Effector memory CD8-positive, alpha-beta T cell (primary cell): ENCODE data around the gene CCR4.
A peak's percentile ranks its signal among the peaks of the same experiment; 100 is the strongest.
"Not testable (repeated sequence)": the region's sequence is repeated elsewhere in the genome, so short reads cannot be mapped to it uniquely, and the experiment has no call there.

Experiments
- ATAC-seq: fragments of 150-1000 bp; cut with Tn5 transposase; replicated peaks from 2 replicates; pipeline ENCODE4 v1.10.0; 2021; ENCODE audit warnings: mild to moderate bottlenecking, moderate library complexity
- DNase-seq, 3 experiments: peaks; one replicate each; pipeline ENCODE4 v3.0.0; 2021
- H3K27ac Mint-ChIP-seq, 2 donors: one replicate each; pipeline ENCODE4 v1.8.0; 2022; ENCODE audit warnings: mild to moderate bottlenecking in 2 of 2, mixed read lengths in 2 of 2, moderate library complexity in 2 of 2
- H3K27me3 Mint-ChIP-seq, 2 donors: one replicate each; pipeline ENCODE4 v1.8.0; 2022; ENCODE audit warnings: mixed read lengths in 2 of 2
- H3K36me3 Mint-ChIP-seq: one replicate; pipeline ENCODE4 v1.8.0; 2022; ENCODE audit warnings: mild to moderate bottlenecking, moderate library complexity, mixed read lengths; ENCODE audit not compliant: insufficient read depth
- H3K4me1 Mint-ChIP-seq, 2 donors: one replicate each; pipeline ENCODE4 v1.8.0; 2022; ENCODE audit warnings: low read depth in 2 of 2, mixed read lengths in 2 of 2
- H3K4me3 Mint-ChIP-seq, 2 donors: one replicate each; pipeline ENCODE4 v1.8.0; 2022; ENCODE audit warnings: mild to moderate bottlenecking in 2 of 2, mixed read lengths in 2 of 2, moderate library complexity in 2 of 2
- H3K9me3 Mint-ChIP-seq, 2 donors: one replicate each; pipeline ENCODE4 v1.8.0; 2022; ENCODE audit warnings: mixed read lengths in 2 of 2
- total RNA-seq, 9 experiments: gene quantifications; one replicate each; lab custom pipeline; 2026; lab: John Stamatoyannopoulos, UW

Gene CCR4
- 43.7 to 741 (median 300) reads per million in 9 experiments for total RNA-seq

- no peaks in the 10 kb centered on the region for H3K9me3 Mint-ChIP-seq
- H3K27me3 Mint-ChIP-seq: no peaks in the 10 kb centered on the region
- H3K4me3 Mint-ChIP-seq: peak within 1 kb of the TSS; percentile 75 to 82
- peaks cover 7% of the 10 kb centered on the region for H3K36me3 Mint-ChIP-seq
- ATAC-seq (peak; percentile 74), DNase-seq (peak; percentile 12 to 26 (median 21))
- H3K27ac Mint-ChIP-seq: peak within 1 kb of the TSS; percentile 82 to 84
- peaks cover 15 to 21% of the 10 kb centered on the region in 2 donors for H3K4me1 Mint-ChIP-seq
Observed at GRCh38 chr3:32951410-32951811, at the start of gene CCR4. Gene CCR4, plus strand, starts transcription at chr3:32951644. Its CDS starts 1,779 bp downstream, at chr3:32953423.

GRCh38 chr3:32902887-32903371 is 48.5 kb upstream of the CCR4 start:
- H3K4me3 Mint-ChIP-seq: peak overlapping the region; percentile 68 to 73
- H3K27ac Mint-ChIP-seq, ATAC-seq, H3K36me3 Mint-ChIP-seq, H3K9me3 Mint-ChIP-seq, H3K4me1 Mint-ChIP-seq: not testable (repeated sequence)
- DNase-seq: peak in 1 of 3 experiments; percentile 8
- H3K27me3 Mint-ChIP-seq: peaks cover 23 to 38% of the 10 kb centered on the region in 2 donors

GRCh38 chr3:32903953-32904352 is 47.5 kb upstream of the CCR4 start:
- H3K9me3 Mint-ChIP-seq: no peaks in the 10 kb centered on the region
- no peak overlapping the region for H3K4me3 Mint-ChIP-seq
- DNase-seq (no peak), ATAC-seq (no peak)
- peaks cover 4% of the 10 kb centered on the region for H3K36me3 Mint-ChIP-seq
- peaks cover 16 to 27% of the 10 kb centered on the region in 2 donors for H3K27me3 Mint-ChIP-seq
- no peaks in the 10 kb centered on the region for H3K4me1 Mint-ChIP-seq
- H3K27ac Mint-ChIP-seq: no peak overlapping the region

- Mint-ChIP-seq H3K4me1 (no peaks in the 10 kb centered on the region), H3K27ac (no peak overlapping the region), H3K9me3 (no peaks in the 10 kb centered on the region), H3K36me3 (peaks cover under 1% of the 10 kb centered on the region), H3K27me3 (no peaks in the 10 kb centered on the region), H3K4me3 (no peak overlapping the region)
- DNase-seq (no peak), ATAC-seq (no peak)
Observed at GRCh38 chr3:32909999-32910398, 41.4 kb upstream of the CCR4 start.

- Mint-ChIP-seq H3K36me3 (no peaks in the 10 kb centered on the region), H3K9me3 (no peaks in the 10 kb centered on the region), H3K27me3 (no peaks in the 10 kb centered on the region), H3K27ac (no peak overlapping the region), H3K4me3 (no peak overlapping the region), H3K4me1 (no peaks in the 10 kb centered on the region)
- DNase-seq (no peak), ATAC-seq (no peak)
Observed at GRCh38 chr3:32910954-32911353, 40.5 kb upstream of the CCR4 start.

GRCh38 chr3:32912046-32912445 is 39.4 kb upstream of the CCR4 start:
- H3K4me3 Mint-ChIP-seq: no peak overlapping the region
- no peaks in the 10 kb centered on the region for H3K4me1 Mint-ChIP-seq
- no peak overlapping the region for H3K27ac Mint-ChIP-seq
- H3K27me3 Mint-ChIP-seq: peaks cover 0 to 7% of the 10 kb centered on the region in 2 donors
- no peaks in the 10 kb centered on the region for H3K36me3 Mint-ChIP-seq
- peaks cover 0 to 6% of the 10 kb centered on the region in 2 donors for H3K9me3 Mint-ChIP-seq
- ATAC-seq (no peak), DNase-seq (no peak)

GRCh38 chr3:32913790-32914446 is 37.5 kb upstream of the CCR4 start:
- ATAC-seq (no peak), DNase-seq (no peak)
- H3K27me3 Mint-ChIP-seq: peaks cover 0 to 23% of the 10 kb centered on the region in 2 donors
- H3K27ac Mint-ChIP-seq: no peak overlapping the region
- no peaks in the 10 kb centered on the region for H3K4me1 Mint-ChIP-seq
- H3K36me3 Mint-ChIP-seq: no peaks in the 10 kb centered on the region
- H3K9me3 Mint-ChIP-seq: peaks cover 0 to 8% of the 10 kb centered on the region in 2 donors
- no peak overlapping the region for H3K4me3 Mint-ChIP-seq

GRCh38 chr3:32919920-32920319 is 31.5 kb upstream of the CCR4 start:
- ATAC-seq (no peak), DNase-seq (no peak)
- Mint-ChIP-seq H3K9me3 (peaks cover 0 to 8% of the 10 kb centered on the region in 2 donors), H3K27me3 (peaks cover 11 to 27% of the 10 kb centered on the region in 2 donors), H3K4me1 (no peaks in the 10 kb centered on the region), H3K36me3 (no peaks in the 10 kb centered on the region), H3K4me3 (no peak overlapping the region), H3K27ac (no peak overlapping the region)

GRCh38 chr3:32922078-32922477 is 29.4 kb upstream of the CCR4 start:
- Mint-ChIP-seq H3K36me3 (no peaks in the 10 kb centered on the region), H3K9me3 (peaks cover 0 to 2% of the 10 kb centered on the region in 2 donors), H3K27ac (no peak overlapping the region), H3K27me3 (peaks cover 11 to 19% of the 10 kb centered on the region in 2 donors), H3K4me1 (no peaks in the 10 kb centered on the region), H3K4me3 (no peak overlapping the region)
- DNase-seq: no peak
- no peak for ATAC-seq

GRCh38 chr3:32930161-32930560 is 21.3 kb upstream of the CCR4 start:
- Mint-ChIP-seq H3K4me1 (no peaks in the 10 kb centered on the region), H3K4me3 (no peak overlapping the region), H3K27ac (no peak overlapping the region), H3K27me3 (peaks cover 31 to 37% of the 10 kb centered on the region in 2 donors), H3K9me3 (no peaks in the 10 kb centered on the region), H3K36me3 (no peaks in the 10 kb centered on the region)
- ATAC-seq: no peak
- DNase-seq: no peak

- H3K9me3 Mint-ChIP-seq, DNase-seq, H3K4me1 Mint-ChIP-seq, H3K36me3 Mint-ChIP-seq, ATAC-seq, H3K27ac Mint-ChIP-seq, H3K4me3 Mint-ChIP-seq: not testable (repeated sequence)
- H3K27me3 Mint-ChIP-seq: peaks cover 31 to 37% of the 10 kb centered on the region in 2 donors
Observed at GRCh38 chr3:32931273-32931672, 20.2 kb upstream of the CCR4 start.

GRCh38 chr3:32934150-32934742 is 17.2 kb upstream of the CCR4 start:
- Mint-ChIP-seq H3K27me3 (peaks cover 14 to 23% of the 10 kb centered on the region in 2 donors), H3K9me3 (no peaks in the 10 kb centered on the region), H3K4me3 (no peak overlapping the region), H3K27ac (no peak overlapping the region), H3K4me1 (no peaks in the 10 kb centered on the region), H3K36me3 (no peaks in the 10 kb centered on the region)
- no peak for ATAC-seq
- DNase-seq: peak in 1 of 3 experiments; percentile 3

GRCh38 chr3:32937331-32937730 is 14.1 kb upstream of the CCR4 start:
- H3K9me3 Mint-ChIP-seq: no peaks in the 10 kb centered on the region
- H3K27ac Mint-ChIP-seq: no peak overlapping the region
- ATAC-seq: no peak

More at GRCh38 chr3:32937331-32937730, 14.1 kb upstream of the CCR4 start:
- DNase-seq: no peak
- H3K4me3 Mint-ChIP-seq: no peak overlapping the region
- no peaks in the 10 kb centered on the region for H3K27me3 Mint-ChIP-seq
- no peaks in the 10 kb centered on the region for H3K4me1 Mint-ChIP-seq
- H3K36me3 Mint-ChIP-seq: no peaks in the 10 kb centered on the region
